Measurements from ENCODE around the gene BAG2. TPM values are rescaled to one million over a fixed set of nuclear protein-coding genes. Genes with fewer than 3 reads are reported as not detected.

BAG2 gene
- total and polyA plus RNA-seq, 2 experiments from 2014 or later: 8.7 to 10.5 TPM

GRCh38 chr6:57216235-57217101, 44.3 kb downstream of the BAG2 start:
- no peaks in the 10 kb centered on the region for H3K27me3 ChIP-seq
- H2AFZ ChIP-seq: no peak overlapping the region
- no peaks in the 10 kb centered on the region for H3K9me2 ChIP-seq (replicated peaks; ENCODE audit: insufficient read depth)
- TF ChIP-seq CTCF (IDR thresholded peaks at IDR 0.05; ENCODE audit: poor library complexity) (no peak), EZH2 (IDR thresholded peaks at IDR 0.05; ENCODE audit: borderline replicate concordance) (no peak)
- H3K79me2 ChIP-seq: peaks cover 99% of the 10 kb centered on the region
- 93% methylated on average over 7 of the region's 7 CpGs for WGBS (ENCODE audit: low lambda C conversion rate, missing lambda C conversion rate)
- no peak overlapping the region for H3K4me2 ChIP-seq
- H3K4me1 ChIP-seq (ENCODE audit: insufficient read depth): no peaks in the 10 kb centered on the region
- H3K4me3 ChIP-seq: no peak overlapping the region
- peaks cover 3% of the 10 kb centered on the region for H4K20me1 ChIP-seq (ENCODE audit: insufficient read depth, poor library complexity, severe bottlenecking)
- H3K36me3 ChIP-seq (replicated peaks; ENCODE audit: insufficient read depth, low read depth): no peaks in the 10 kb centered on the region
- no peak for DNase-seq (ENCODE audit: low spot score)
- no peak overlapping the region for H3K27ac ChIP-seq
- H3K9me3 ChIP-seq (ENCODE audit: low read depth): peaks cover 5% of the 10 kb centered on the region

- H3K4me1 ChIP-seq (ENCODE audit: insufficient read depth): no peaks in the 10 kb centered on the region
- WGBS (ENCODE audit: low lambda C conversion rate, missing lambda C conversion rate): over 99% methylated on average over 11 of the region's 11 CpGs
- H4K20me1 ChIP-seq (ENCODE audit: insufficient read depth, poor library complexity, severe bottlenecking): no peaks in the 10 kb centered on the region
- H3K4me2 ChIP-seq: no peak overlapping the region
- TF ChIP-seq EZH2 (IDR thresholded peaks at IDR 0.05; ENCODE audit: borderline replicate concordance): no peak
- no peak for TF ChIP-seq EZH2phosphoT487 (IDR thresholded peaks at IDR 0.05; ENCODE audit: low read depth, severe bottlenecking, unreplicated experiment)
- no peak for TF ChIP-seq CTCF (IDR thresholded peaks at IDR 0.05; ENCODE audit: poor library complexity)
- no peak overlapping the region for H2AFZ ChIP-seq
- H3K36me3 ChIP-seq (replicated peaks; ENCODE audit: insufficient read depth, low read depth): no peaks in the 10 kb centered on the region
- no peak overlapping the region for H3K27ac ChIP-seq
- no peaks in the 10 kb centered on the region for H3K9me2 ChIP-seq (replicated peaks; ENCODE audit: insufficient read depth)
- DNase-seq (ENCODE audit: low spot score): no peak
- H3K79me2 ChIP-seq: peaks cover 91% of the 10 kb centered on the region
- H3K4me3 ChIP-seq: no peak overlapping the region
- H3K9me3 ChIP-seq (ENCODE audit: low read depth): peaks cover 5% of the 10 kb centered on the region
- H3K27me3 ChIP-seq: no peaks in the 10 kb centered on the region
Measured at GRCh38 chr6:57217270-57217669, 45.1 kb downstream of the BAG2 start.

- Histone ChIP-seq H3K9me2 (replicated peaks; ENCODE audit: insufficient read depth) (no peaks in the 10 kb centered on the region), H4K20me1 (ENCODE audit: insufficient read depth, poor library complexity, severe bottlenecking) (no peaks in the 10 kb centered on the region), H3K4me1 (ENCODE audit: insufficient read depth) (peaks cover 5% of the 10 kb centered on the region), H3K4me3 (no peak overlapping the region), H3K4me2 (peak overlapping the region; percentile 74), H3K27ac (no peak overlapping the region), H3K27me3 (no peaks in the 10 kb centered on the region), H2AFZ (no peak overlapping the region), H3K36me3 (replicated peaks; ENCODE audit: insufficient read depth, low read depth) (no peaks in the 10 kb centered on the region), H3K79me2 (peaks cover 62% of the 10 kb centered on the region), H3K9me3 (ENCODE audit: low read depth) (peaks cover 5% of the 10 kb centered on the region)
- TF ChIP-seq CTCF (IDR thresholded peaks at IDR 0.05; ENCODE audit: poor library complexity): no peak
- TF ChIP-seq EZH2 (IDR thresholded peaks at IDR 0.05; ENCODE audit: borderline replicate concordance): no peak
- TF ChIP-seq EZH2phosphoT487 (IDR thresholded peaks at IDR 0.05; ENCODE audit: low read depth, severe bottlenecking, unreplicated experiment): no peak
- 97% methylated on average over 2 of the region's 2 CpGs for WGBS (ENCODE audit: low lambda C conversion rate, missing lambda C conversion rate)
- DNase-seq (ENCODE audit: low spot score): no peak
Measured at GRCh38 chr6:57220083-57220703, 48.1 kb downstream of the BAG2 start.
